SIG-M5 treated with dmso at 0.1 percent for 504 hours (cell line): ENCODE data around the gene MCOLN1.

Experiments
- DNase-seq: peaks from one replicate; lab custom pipeline; 2025; ENCODE audit not compliant: unreplicated experiment; lab: John Stamatoyannopoulos, UW

Gene MCOLN1

GRCh38 chr19:7522072-7522922 lies at the start of gene MCOLN1:
TSS of gene MCOLN1 (plus strand) at chr19:7522624. CDS start at chr19:7522751, 127 bp downstream.
- peak; percentile 93 for DNase-seq

DNA sequence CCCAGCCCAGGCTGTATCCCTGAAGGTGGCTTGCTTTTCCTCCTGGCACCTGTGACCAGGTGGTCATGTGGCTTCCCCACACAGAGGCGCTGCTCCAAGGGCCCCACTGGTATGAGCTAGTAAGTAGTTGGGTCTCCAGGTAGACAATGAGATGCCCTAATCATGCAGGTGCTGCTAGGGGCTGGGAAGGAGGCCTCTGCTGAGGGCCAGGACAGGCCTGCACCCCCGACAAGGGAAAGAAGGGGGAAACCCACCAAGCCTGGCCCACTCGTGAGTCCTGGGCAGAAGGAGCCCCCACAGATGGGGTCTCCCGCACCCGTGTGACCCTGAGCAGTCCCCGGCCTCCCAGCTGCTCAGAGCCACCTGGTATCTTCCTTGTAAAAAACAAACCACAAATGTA lies 46.8 kb upstream of the MCOLN1 start:
- DNase-seq, result no peak

- DNase-seq, result no peak
Measured at GRCh38 chr19:7476241-7476640, 46.2 kb upstream of the MCOLN1 start.

DNA sequence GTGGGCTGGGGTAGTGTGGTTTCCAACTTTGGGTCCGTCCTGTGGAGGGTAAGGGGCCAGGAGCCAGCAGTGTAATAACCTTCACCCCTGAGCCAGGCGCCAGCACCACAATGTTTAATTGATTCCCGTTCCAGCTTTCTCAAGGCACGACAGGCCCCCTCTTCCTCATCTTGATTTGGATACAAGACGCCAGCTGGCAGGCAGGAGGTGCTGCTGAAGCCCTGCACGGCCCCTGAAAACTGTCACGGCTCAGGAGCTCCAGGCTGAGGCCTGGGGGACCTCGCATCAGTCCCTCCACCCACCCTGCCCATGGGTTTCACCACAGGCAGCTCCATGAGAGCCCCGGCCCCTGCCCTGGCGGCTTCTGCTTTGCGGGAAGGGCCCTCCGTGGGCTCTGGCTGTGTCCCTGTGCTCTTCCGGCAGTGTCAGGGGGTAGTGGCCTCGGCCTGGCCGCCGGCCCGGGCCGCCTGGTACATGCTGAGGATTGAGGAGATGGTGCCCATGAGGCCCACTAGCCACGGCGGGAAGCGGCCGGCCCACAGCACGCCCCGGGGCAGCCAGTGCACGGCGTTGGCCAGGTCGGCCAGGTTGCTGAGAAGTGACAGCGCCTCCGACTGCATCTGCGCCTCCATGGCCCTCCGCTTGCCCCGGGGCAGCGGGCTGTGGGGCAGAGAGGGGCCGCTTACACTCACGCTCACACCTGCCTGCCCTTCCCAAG lies 45.5 kb upstream of the MCOLN1 start:
- DNase-seq, result no peak

DNA sequence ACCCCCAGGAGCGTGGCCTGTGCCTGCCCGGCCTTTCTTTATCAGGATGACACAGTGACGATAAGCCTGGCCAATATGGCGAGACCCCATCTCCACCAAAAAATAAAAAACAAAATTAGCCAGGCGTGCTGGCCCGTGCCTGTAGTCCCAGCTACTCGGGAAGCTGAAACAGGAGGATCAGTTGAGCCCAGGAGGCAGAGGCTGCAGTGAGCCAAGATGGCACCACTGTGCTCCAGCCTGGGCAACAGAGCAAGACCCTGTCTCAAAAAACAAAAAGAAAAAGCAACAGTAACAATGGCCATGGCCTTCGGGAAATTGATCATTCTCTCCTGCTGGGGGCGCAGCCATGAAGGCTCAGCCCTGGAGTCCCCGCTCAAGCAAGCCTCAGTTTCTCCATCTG lies 44.7 kb upstream of the MCOLN1 start:
- no peak for DNase-seq

GRCh38 chr19:7478173-7478842 lies 44.1 kb upstream of the MCOLN1 start:
- DNase-seq, result no peak

DNA sequence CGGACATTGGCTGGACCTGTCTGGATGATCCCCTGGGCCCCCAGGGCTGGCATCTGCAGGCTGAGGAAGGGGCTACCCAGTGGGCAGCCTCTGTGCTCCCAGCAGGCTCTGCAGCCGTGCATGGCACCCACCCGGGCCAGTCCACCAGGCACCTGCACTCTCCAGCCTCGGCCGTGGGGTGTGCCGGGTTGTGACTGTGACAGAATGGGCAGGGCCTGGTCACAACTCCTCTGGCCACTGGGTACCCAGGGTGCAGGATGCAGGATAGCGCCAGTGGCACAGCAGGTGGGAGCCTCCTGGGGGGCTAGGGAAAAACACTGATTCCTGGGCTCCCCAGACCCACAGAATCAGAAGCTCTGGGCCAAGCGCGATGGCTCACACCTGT lies 43.6 kb upstream of the MCOLN1 start:
- no peak for DNase-seq

DNA sequence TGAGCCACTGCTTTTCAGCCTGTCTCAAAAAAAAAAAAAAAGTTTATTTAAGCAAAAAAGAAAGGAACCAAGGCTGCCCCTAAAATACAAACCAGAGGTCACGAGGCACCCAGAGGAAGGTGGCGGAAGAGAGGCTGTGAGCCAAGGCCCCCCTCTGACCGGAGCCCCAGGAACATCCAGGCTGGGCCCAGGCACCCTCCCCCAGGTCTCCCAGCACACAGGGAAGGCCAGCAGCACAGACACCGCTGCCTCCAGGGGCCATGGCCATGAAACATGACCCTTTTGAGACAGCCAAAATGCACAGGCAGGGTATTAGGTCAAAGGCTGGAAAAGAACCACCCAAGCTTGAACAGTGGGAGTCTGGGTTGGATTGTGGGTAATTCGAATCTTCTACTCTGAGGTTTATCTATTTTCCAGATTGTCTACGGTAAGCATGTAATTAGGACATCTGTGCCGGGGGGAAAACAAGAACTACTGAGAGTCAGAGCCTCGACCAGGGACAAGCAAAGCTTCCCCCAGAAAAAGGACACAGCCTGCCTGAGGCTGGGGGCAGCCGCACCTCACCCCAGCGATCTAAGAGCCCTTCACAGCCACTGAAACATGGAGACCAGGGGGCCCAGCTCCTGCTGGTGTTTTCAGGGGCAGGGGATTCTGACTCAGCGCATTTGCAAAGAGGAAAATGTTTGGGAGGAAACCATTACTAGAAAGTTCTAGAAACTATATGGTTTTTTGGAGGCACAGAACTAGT lies 42.0 kb upstream of the MCOLN1 start:
- DNase-seq, result no peak

GRCh38 chr19:7480970-7481255 lies 41.5 kb upstream of the MCOLN1 start:
- no peak for DNase-seq

- no peak for DNase-seq
Measured at GRCh38 chr19:7482584-7483439, 39.6 kb upstream of the MCOLN1 start.

GRCh38 chr19:7483720-7484201 lies 38.7 kb upstream of the MCOLN1 start:
- no peak for DNase-seq

DNA sequence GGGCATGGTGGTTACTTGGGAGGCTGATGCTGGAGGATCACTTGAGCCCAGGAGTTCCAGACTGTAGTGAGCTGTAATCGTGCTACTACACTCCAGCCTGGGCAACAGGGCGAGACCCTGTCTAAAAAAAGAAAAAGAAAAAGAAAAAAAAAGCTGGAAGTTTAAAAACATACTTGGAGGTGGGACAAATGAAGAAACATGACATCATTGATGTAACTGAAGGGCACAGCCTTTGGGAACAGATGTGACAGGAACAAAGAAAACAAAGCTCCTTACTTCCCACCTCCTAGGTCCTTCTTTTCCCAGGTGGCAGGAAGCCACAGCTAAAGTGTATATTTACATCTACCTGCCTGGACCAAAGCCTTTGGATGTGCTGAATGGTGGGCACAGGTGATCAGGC lies 35.5 kb upstream of the MCOLN1 start:
- DNase-seq, result no peak

DNA sequence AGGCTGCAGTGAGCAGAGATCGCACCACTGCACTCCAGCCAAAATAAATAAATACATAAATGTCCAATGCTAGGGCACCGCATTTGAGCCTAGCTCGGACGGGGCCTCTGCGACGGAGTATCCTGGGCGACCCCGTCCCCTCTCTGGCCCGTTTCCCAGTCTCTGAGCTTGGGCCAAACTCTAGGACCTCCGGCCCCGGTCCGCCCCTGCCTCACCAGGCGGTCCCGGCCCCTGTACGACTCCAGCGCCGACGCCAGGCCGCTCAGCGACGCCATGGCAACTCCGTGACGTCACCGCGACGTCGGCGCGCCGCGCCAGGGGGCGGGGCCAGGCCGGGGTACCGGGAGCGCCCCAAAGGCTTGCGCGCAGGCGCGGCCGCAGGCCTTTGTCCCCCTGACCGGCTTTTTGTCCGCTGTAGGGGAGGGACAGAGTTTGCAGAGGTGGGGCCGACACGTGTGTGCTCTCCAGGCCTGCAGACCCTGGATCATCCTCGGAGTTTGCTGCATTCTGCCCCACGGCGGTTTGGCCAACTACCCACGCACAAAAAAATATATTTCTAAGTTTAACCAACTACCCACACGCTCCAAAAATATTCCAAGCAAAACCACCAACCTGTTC lies 33.6 kb upstream of the MCOLN1 start, which contains the start of gene PEX11G:
TSS of gene PEX11G (minus strand) at position 300 of the 618 bp plus-strand sequence. CDS start at position 275, 25 bp downstream.
- DNase-seq, result peak; percentile 33

DNA sequence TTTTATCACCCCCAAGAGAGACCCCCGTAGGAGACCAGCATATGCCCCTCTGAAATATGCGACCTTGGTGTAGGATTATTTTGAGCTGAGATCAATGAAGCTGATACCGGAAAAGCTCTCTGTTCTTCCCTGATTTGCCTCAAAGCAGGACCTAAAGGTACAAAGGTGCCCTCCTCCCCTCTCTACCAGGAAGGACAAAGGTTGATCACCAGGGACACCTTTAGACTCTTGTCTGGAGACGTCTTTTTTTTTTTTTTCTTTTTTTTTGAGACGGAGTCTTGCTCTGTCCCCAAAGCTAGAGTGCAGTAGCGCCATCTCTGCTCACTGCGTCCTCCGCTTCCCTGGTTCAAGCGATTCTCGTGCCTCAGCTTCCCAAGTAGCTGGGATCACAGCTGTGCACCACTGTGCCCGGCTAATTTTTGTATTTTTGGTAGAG lies 32.8 kb upstream of the MCOLN1 start:
- DNase-seq, result no peak

DNA sequence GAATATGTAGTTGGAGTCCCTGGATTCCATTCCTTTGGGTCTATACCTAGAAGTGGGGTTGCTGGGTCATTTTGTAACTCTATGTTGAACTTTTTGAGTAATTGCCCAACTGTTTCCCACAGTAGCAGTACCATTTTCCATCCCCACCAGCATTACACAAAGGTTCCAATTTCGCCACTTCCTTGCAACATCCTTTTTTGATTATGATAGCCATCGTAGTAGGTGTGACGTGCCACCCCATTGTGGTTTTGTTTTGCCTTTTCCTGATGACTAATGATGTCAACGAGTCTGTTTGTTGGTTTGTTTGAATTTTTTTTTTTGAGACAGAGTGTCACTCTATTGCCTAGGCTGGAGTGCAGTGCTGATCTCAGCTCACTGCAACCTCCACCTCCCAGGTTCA lies 30.3 kb upstream of the MCOLN1 start:
- DNase-seq, result peak; percentile 97

DNA sequence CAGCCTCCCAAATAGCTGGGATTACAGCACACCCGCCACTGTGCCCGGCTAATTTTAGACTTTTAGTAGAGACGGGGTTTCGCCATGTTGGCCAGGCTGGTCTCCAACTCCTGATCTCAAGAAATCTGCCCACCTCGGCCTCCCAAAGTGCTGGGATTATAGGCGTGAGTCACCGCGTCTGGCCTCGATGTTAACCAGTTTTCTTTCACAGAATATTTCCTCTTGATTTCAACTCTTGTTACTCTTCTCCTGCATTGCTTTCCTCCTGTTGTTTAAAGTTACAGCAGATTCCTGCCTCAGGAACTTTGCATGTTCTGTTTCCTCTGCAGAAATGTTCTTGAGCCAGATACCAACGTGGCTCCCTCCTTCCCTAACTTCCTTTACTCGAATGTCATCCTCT lies 29.9 kb upstream of the MCOLN1 start:
- DNase-seq, result peak; percentile 48

- no peak for DNase-seq
Measured at GRCh38 chr19:7494416-7495098, 27.9 kb upstream of the MCOLN1 start.

DNA sequence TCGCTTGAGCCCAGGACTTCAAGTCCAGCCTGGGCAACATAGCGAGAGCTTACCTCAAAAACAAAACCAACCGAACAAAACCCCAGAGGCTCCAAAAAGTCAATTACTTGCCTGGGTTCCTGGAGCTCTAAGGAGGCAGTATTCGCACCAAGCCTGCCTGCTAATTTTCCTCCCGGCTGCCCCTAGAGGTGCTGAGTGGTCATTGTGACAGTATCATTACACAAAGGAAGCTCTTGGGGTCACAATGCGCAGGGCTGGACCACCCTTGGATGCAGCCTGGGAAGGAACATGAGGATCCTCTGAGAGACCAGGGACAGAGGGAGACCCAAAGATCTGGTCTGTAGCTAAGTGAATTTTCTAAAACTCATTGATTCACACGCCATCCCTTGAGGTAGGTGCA lies 25.1 kb upstream of the MCOLN1 start:
- DNase-seq, result peak; percentile 37

- peak; percentile 31 for DNase-seq
Measured at GRCh38 chr19:7500811-7501450, 21.5 kb upstream of the MCOLN1 start.
